C4-2B (cell line): ENCODE results near the gene MED26.

Source experiments
- ZFX ChIP-seq: fragments of 450-650 bp; IDR thresholded peaks from 2 replicates; pipeline ENCODE4 v1.6.1; 2017
- TF ChIP-seq, protein P1 (sequence below): fragments of 450-650 bp; conservative IDR thresholded peaks from 2 replicates; pipeline ENCODE4 v1.5.1; 2017; ENCODE audit warnings: mild to moderate bottlenecking

DNA sequence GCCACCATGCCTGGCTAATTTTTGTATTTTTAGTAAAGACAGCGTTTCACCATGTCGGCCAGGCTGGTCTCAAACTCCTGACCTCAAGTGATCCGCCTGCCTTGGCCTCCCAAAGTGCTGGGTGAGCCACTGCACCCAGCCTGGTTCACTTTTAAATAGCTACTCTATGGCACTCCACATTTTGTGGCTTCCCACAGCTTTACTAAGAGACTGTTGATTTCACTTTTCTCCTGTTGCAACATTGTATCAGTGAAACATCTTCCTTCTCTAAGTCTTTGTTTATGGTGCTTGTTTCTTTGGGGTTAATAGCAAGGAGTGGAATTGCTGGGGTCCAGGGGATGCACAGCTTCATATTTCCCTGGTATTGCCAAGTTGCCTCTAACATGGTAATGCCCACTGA lies 45.2 kb upstream of the MED26 start:
- TF ChIP-seq, protein P1, sequence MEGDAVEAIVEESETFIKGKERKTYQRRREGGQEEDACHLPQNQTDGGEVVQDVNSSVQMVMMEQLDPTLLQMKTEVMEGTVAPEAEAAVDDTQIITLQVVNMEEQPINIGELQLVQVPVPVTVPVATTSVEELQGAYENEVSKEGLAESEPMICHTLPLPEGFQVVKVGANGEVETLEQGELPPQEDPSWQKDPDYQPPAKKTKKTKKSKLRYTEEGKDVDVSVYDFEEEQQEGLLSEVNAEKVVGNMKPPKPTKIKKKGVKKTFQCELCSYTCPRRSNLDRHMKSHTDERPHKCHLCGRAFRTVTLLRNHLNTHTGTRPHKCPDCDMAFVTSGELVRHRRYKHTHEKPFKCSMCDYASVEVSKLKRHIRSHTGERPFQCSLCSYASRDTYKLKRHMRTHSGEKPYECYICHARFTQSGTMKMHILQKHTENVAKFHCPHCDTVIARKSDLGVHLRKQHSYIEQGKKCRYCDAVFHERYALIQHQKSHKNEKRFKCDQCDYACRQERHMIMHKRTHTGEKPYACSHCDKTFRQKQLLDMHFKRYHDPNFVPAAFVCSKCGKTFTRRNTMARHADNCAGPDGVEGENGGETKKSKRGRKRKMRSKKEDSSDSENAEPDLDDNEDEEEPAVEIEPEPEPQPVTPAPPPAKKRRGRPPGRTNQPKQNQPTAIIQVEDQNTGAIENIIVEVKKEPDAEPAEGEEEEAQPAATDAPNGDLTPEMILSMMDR, result no peak
- TF ChIP-seq ZFX, result no peak
